ENCODE measurements around the gene OR51D1. TPM values are rescaled to one million over a fixed set of nuclear protein-coding genes. Genes with fewer than 3 reads are reported as not detected.
A peak's percentile ranks its signal among the peaks of the same experiment; 100 is the strongest.

Gene OR51D1
- total RNA-seq, 2 experiments from 2014 or later: not detected

DNA sequence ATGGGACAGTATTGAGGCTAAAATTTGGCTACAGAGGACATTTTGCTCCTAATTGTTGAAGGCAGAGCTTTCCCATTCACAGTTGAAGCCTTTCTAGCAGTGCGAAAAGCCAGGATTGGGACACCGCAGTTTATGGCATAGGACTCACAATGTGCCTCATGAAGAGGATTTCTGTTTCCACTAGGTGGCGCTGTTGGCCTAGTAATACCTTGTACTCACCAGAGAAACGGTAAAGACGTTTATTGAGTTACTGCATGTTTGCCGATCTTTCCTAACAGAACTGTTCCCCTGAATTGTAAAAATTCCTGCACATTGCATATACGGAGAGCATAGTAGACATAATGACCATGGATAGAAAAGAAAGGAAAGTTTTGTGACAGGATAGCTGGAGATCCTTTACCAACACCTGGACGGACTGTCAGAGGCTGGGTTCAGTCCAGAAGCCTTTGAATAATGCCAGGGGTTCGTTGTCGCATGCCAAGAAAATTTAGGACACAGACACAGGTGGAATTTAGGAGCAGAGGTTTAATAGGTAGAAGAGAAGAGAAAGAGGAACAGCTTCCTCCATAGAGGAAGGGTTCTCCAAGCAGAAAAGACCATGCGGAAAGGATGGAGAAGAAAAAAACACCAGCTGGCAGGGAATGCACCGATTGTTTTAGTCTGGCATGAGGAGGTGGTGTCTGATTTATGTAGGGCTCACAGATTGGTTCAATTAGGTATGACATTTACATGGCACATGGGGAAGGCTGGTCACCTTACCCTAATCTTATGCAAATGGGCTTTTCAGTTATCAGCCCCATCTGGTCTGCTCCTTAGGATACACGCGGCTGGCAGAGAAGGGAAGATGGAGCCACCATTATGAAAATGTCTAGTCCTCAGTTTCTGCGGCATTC, 10.8 kb upstream of the OR51D1 start:
- Mint-ChIP-seq H3K27ac (no peak overlapping the region), H3K9me3 (ENCODE audit: low read depth) (peaks cover 3% of the 10 kb centered on the region), H3K4me1 (no peaks in the 10 kb centered on the region), H3K27me3 (peaks cover 36% of the 10 kb centered on the region), H3K36me3 (no peaks in the 10 kb centered on the region), H3K4me3 (no peak overlapping the region)
- DNase-seq (peak; percentile 77), ATAC-seq (peak; percentile 63)
- CTCF ChIA-PET: interaction anchor here (1.5 to 3.1 kb wide), 6 partner anchors 10 to 754 kb away, joined by 3 to 17 read pairs (median 5); partner anchors contain the start of gene OR51D1

GRCh38 chr11:4636136-4636535, 1.1 kb upstream of the OR51D1 start:
- Mint-ChIP-seq H3K4me1 (no peaks in the 10 kb centered on the region), H3K4me3 (no peak overlapping the region), H3K27ac (no peak overlapping the region), H3K9me3 (ENCODE audit: low read depth) (no peaks in the 10 kb centered on the region), H3K27me3 (peaks cover 16% of the 10 kb centered on the region), H3K36me3 (no peaks in the 10 kb centered on the region)
- CTCF ChIA-PET: interaction anchor here (0.6 to 3.6 kb wide), 13 partner anchors 8 to 449 kb away, joined by 3 to 17 read pairs (median 5); no protein-coding TSS in a partner anchor
- DNase-seq (no peak), ATAC-seq (no peak)

DNA sequence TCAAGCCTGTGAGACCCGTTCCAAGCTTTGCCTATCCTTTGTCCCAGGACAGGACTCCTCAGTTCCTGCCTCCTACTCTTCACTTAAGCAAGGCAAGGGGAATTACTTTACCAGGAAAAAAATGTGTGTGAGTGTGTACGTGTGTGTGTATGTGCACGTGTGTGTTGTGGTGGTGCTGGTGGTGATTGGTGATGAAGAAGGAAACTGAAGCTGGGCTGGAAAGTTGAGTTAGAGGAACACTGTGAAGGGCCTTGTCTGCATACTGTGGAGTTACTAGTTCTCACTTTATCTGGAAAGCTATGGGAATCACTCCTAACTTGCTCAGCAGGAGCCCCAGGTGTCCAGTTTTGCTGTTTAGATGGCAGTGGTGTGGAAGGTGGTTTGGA, 378 bp downstream of the OR51D1 start:
- Mint-ChIP-seq H3K9me3 (ENCODE audit: low read depth) (no peaks in the 10 kb centered on the region), H3K36me3 (no peaks in the 10 kb centered on the region), H3K27me3 (peaks cover 5% of the 10 kb centered on the region), H3K27ac (no peak overlapping the region), H3K4me1 (no peaks in the 10 kb centered on the region), H3K4me3 (no peak overlapping the region)
- DNase-seq: no peak
- CTCF ChIA-PET: interaction anchor here (1.0 to 3.6 kb wide), 11 partner anchors 8 to 450 kb away, joined by 3 to 17 read pairs (median 5); no protein-coding TSS in a partner anchor
- ATAC-seq: no peak

GRCh38 chr11:4639931-4640330, 2.7 kb downstream of the OR51D1 start:
- peaks cover 6% of the 10 kb centered on the region for H3K27me3 Mint-ChIP-seq
- no peaks in the 10 kb centered on the region for H3K36me3 Mint-ChIP-seq
- CTCF ChIA-PET: no interaction called here
- H3K4me3 Mint-ChIP-seq: no peak overlapping the region
- ATAC-seq (no peak), DNase-seq (no peak)
- H3K4me1 Mint-ChIP-seq: no peaks in the 10 kb centered on the region
- H3K27ac Mint-ChIP-seq: no peak overlapping the region
- no peaks in the 10 kb centered on the region for H3K9me3 Mint-ChIP-seq (ENCODE audit: low read depth)

DNA sequence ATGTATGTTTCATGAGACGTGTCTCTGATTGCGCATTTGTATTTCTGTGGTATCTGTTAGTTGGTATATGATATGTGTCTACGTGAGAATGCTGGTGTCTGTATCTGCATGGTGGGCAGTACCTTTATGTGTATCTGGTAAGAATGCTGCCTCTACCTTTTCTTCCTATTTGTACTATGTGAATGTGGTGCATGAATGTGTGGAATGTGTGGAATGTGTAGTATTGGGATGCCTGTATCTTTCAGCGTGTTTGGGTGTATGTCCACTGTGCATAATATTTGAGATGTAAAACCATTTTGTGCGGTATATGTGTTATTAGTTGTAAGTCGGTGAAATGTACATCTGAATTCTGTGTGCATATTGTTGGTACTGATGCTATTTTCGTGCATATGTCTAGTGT, 4.2 kb downstream of the OR51D1 start:
- DNase-seq: no peak
- CTCF ChIA-PET: no interaction called here
- H3K4me3 Mint-ChIP-seq: no peak overlapping the region

DNA sequence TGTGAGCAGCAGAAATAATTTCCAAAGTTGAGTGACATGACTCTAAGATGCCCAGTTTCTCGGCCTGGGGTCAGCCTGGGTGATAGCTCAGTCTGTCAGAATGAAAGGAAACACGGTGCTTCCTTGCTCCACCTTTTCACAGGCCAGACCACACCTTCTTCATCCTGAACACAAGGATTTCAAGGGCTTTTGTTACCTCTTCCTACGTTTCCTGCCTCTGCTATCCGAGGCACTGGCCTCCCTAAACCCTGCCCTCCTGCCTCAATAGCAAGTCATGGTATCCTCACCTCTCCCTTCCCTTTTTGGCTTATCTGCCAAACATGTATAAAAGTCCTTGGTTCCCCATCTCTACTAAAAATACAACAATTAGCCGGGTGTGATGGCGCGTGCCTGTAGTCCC, 4.8 kb downstream of the OR51D1 start:
- no peak for DNase-seq
- Mint-ChIP-seq H3K27ac (no peak overlapping the region), H3K4me3 (no peak overlapping the region), H3K36me3 (no peaks in the 10 kb centered on the region), H3K4me1 (no peaks in the 10 kb centered on the region), H3K27me3 (peaks cover 8% of the 10 kb centered on the region), H3K9me3 (ENCODE audit: low read depth) (no peaks in the 10 kb centered on the region)
- no peak for ATAC-seq
- CTCF ChIA-PET: no interaction called here

More for the DNA sequence above, 4.2 kb downstream of the OR51D1 start:
- no peak for ATAC-seq
- Mint-ChIP-seq H3K27ac (no peak overlapping the region), H3K27me3 (peaks cover 8% of the 10 kb centered on the region), H3K36me3 (no peaks in the 10 kb centered on the region), H3K9me3 (ENCODE audit: low read depth) (no peaks in the 10 kb centered on the region), H3K4me1 (no peaks in the 10 kb centered on the region)

DNA sequence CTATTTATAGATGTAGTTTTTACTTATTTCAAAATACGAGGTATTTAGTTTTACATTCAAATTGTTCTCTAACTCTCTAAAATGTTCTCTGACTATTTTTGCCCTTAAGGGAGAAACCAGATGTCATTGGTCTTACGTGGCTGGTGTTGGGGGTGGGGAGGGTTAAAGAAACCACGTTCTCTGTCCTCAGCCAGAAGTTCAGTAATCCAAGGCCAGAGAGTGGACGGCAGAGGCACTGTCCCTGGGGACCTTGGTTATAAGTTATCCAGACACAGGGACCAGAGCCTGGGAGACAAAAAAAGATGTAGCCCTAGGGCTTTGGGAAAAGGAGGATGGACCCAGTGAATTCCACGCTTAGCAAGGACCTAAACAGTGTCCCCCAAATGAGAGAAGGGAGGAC, 5.8 kb downstream of the OR51D1 start:
- ATAC-seq (no peak), DNase-seq (no peak)
- H3K4me1 Mint-ChIP-seq: no peaks in the 10 kb centered on the region
- H3K4me3 Mint-ChIP-seq: no peak overlapping the region
- H3K27me3 Mint-ChIP-seq: peaks cover 8% of the 10 kb centered on the region
- H3K36me3 Mint-ChIP-seq: no peaks in the 10 kb centered on the region
- H3K27ac Mint-ChIP-seq: no peak overlapping the region
- H3K9me3 Mint-ChIP-seq (ENCODE audit: low read depth): no peaks in the 10 kb centered on the region
- CTCF ChIA-PET: no interaction called here

DNA sequence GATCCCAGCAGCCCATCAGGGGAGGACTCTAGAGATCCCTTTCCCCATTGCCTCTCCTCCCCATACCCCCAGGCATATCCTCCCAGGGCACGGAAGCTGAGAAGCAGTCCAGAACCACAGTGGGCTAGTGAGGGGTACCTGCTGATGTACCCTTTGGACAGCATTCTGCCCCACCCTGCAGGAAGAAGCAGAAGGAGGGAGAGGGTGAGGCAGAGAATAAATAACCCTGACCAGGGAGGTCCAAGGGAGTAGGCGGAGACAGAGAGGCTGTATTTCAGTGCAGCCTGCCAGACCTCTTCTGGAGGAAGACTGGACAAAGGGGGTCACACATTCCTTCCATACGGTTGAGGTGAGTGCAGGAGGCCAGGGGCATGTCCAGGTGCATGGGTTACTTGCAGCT, 6.4 kb downstream of the OR51D1 start, which contains the start of gene OR51E1:
OR51E1 (plus strand) TSS at position 301 of the 400 bp plus-strand sequence. CDS start 8,545 bp downstream, outside the sequence.
- Mint-ChIP-seq H3K4me3 (no peak within 1 kb of the TSS), H3K36me3 (no peaks in the 10 kb centered on the region), H3K27ac (no peak within 1 kb of the TSS), H3K9me3 (ENCODE audit: low read depth) (no peaks in the 10 kb centered on the region), H3K4me1 (no peaks in the 10 kb centered on the region), H3K27me3 (peaks cover 8% of the 10 kb centered on the region)
- no peak for ATAC-seq
- no peak for DNase-seq
- CTCF ChIA-PET: no interaction called here

DNA sequence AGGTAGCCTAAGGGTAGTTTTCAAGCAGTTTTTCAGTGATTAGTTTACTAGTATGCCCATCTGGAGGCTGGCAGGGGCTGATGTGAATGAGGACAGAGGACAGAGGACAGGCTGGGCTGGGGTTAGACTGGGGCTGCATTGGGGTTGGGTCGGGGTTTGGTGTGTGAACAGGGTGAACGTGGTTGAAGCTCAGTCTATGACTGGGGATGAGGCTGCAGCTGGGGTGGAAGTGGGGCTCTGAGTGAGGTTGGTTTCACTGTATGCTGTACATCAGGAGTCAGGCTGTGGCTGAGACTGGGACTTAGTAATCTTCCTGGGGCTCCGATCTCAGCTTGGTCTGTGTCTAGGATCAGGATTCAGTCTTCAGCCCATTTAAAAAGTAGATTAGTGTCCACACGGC, 7.0 kb downstream of the OR51D1 start:
- peaks cover 8% of the 10 kb centered on the region for H3K27me3 Mint-ChIP-seq

GRCh38 chr11:4645974-4646373, 8.7 kb downstream of the OR51D1 start:
- H3K4me1 Mint-ChIP-seq: no peaks in the 10 kb centered on the region
- peaks cover 12% of the 10 kb centered on the region for H3K27me3 Mint-ChIP-seq
- H3K4me3 Mint-ChIP-seq: no peak overlapping the region
- H3K27ac Mint-ChIP-seq: no peak overlapping the region
- no peaks in the 10 kb centered on the region for H3K9me3 Mint-ChIP-seq (ENCODE audit: low read depth)
- no peaks in the 10 kb centered on the region for H3K36me3 Mint-ChIP-seq
- ATAC-seq: no peak
- no peak for DNase-seq
- CTCF ChIA-PET: interaction anchor here (1.0 kb wide), 1 partner anchor 9 kb away, joined by 3 read pairs; the partner anchor contains the start of gene OR51D1

More for the DNA sequence above, 7.0 kb downstream of the OR51D1 start:
- CTCF ChIA-PET: no interaction called here
- no peaks in the 10 kb centered on the region for H3K4me1 Mint-ChIP-seq
- H3K9me3 Mint-ChIP-seq (ENCODE audit: low read depth): no peaks in the 10 kb centered on the region
- ATAC-seq: no peak
- H3K4me3 Mint-ChIP-seq: no peak overlapping the region
- H3K27ac Mint-ChIP-seq: no peak overlapping the region
- no peak for DNase-seq
- no peaks in the 10 kb centered on the region for H3K36me3 Mint-ChIP-seq

GRCh38 chr11:4647766-4648165, 10.5 kb downstream of the OR51D1 start:
- Mint-ChIP-seq H3K36me3 (no peaks in the 10 kb centered on the region), H3K4me3 (no peak overlapping the region), H3K9me3 (ENCODE audit: low read depth) (no peaks in the 10 kb centered on the region), H3K4me1 (no peaks in the 10 kb centered on the region), H3K27me3 (peaks cover 14% of the 10 kb centered on the region), H3K27ac (no peak overlapping the region)
- DNase-seq (no peak), ATAC-seq (no peak)
- CTCF ChIA-PET: interaction anchor here (1.3 kb wide), 1 partner anchor 11 kb away, joined by 5 read pairs; the partner anchor contains the start of gene OR51D1

DNA sequence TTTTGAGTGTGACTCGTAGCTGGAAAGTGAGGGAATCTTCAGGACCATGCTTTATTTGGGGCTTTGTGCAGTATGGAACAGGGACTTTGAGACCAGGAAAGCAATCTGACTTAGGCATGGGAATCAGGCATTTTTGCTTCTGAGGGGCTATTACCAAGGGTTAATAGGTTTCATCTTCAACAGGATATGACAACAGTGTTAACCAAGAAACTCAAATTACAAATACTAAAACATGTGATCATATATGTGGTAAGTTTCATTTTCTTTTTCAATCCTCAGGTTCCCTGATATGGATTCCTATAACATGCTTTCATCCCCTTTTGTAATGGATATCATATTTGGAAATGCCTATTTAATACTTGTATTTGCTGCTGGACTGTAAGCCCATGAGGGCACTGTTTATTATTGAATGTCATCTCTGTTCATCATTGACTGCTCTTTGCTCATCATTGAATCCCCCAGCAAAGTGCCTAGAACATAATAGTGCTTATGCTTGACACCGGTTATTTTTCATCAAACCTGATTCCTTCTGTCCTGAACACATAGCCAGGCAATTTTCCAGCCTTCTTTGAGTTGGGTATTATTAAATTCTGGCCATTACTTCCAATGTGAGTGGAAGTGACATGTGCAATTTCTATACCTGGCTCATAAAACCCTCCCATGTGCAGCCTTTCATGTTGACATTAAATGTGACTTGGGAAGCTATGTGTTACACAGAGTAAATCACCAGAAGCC, 17.5 kb downstream of the OR51D1 start:
- DNase-seq (no peak), ATAC-seq (peak; percentile 66)
- CTCF ChIA-PET: no interaction called here
- Mint-ChIP-seq H3K27ac (peak overlapping the region; percentile 34), H3K27me3 (peaks cover 13% of the 10 kb centered on the region), H3K9me3 (ENCODE audit: low read depth) (no peaks in the 10 kb centered on the region), H3K36me3 (no peaks in the 10 kb centered on the region), H3K4me3 (no peak overlapping the region), H3K4me1 (no peaks in the 10 kb centered on the region)

- H3K36me3 Mint-ChIP-seq: no peaks in the 10 kb centered on the region
- no peaks in the 10 kb centered on the region for H3K9me3 Mint-ChIP-seq (ENCODE audit: low read depth)
- ATAC-seq: no peak
- CTCF ChIA-PET: interaction anchor here (0.6 kb wide), 1 partner anchor 1655 kb away, joined by 3 read pairs; no protein-coding TSS in a partner anchor
- no peak overlapping the region for H3K4me3 Mint-ChIP-seq
- no peak overlapping the region for H3K27ac Mint-ChIP-seq
- no peaks in the 10 kb centered on the region for H3K4me1 Mint-ChIP-seq
- peaks cover 12% of the 10 kb centered on the region for H3K27me3 Mint-ChIP-seq
- no peak for DNase-seq
Observed at GRCh38 chr11:4658629-4659445, 21.6 kb downstream of the OR51D1 start.
